SU-DHL-6 (cell line): ENCODE data around the gene B3GALT5.

ENCODE experiments used
- H2AFZ ChIP-seq: fragments of 200-600 bp; sonication (generic); 2 replicates; pipeline ENCODE4 v1.6.1; 2014; ENCODE audit warnings: low read depth, mild to moderate bottlenecking, moderate library complexity, mixed read lengths, antibody characterized with exemption, low read length; ENCODE audit not compliant: severe bottlenecking
- H3F3A ChIP-seq: fragments of 200-600 bp; shearing (Covaris generic); 2 replicates; pipeline ENCODE4 v1.6.0; 2016; ENCODE audit warnings: antibody characterized with exemption, mild to moderate bottlenecking; ENCODE audit not compliant: insufficient read depth
- H3K27ac ChIP-seq: fragments of 200-600 bp; sonication (generic); 2 replicates; pipeline ENCODE4 v1.5.1; 2016; ENCODE audit warnings: low read depth, mild to moderate bottlenecking, low read length, moderate library complexity, mixed read lengths
- H3K27me3 ChIP-seq: fragments of 200-600 bp; sonication (generic), shearing (Covaris generic); 2 replicates; pipeline ENCODE4 v1.6.0; 2014; ENCODE audit warnings: mild to moderate bottlenecking, low read length
- H3K36me3 ChIP-seq: fragments of 200-600 bp; sonication (generic); 2 replicates; pipeline ENCODE4 v1.6.1; 2014; ENCODE audit warnings: mild to moderate bottlenecking, low read length, mixed read lengths
- H3K4me2 ChIP-seq: fragments of 300-600, 200-600 bp; shearing (Covaris generic), sonication (generic); 2 replicates; pipeline ENCODE4 v1.6.0; 2014; ENCODE audit warnings: low read length, low read depth, mild to moderate bottlenecking; ENCODE audit not compliant: poor library complexity, severe bottlenecking
- H3K4me3 ChIP-seq: fragments of 200-600 bp; sonication (generic); 2 replicates; pipeline ENCODE4 v1.5.1; 2014; ENCODE audit warnings: antibody characterized with exemption, low read length, mild to moderate bottlenecking, mixed read lengths; ENCODE audit not compliant: insufficient read depth, poor library complexity, severe bottlenecking
- H3K79me2 ChIP-seq: fragments of 200-600 bp; sonication (generic); 2 replicates; pipeline ENCODE4 v1.6.1; 2014; ENCODE audit warnings: mild to moderate bottlenecking, low read length, moderate library complexity; ENCODE audit not compliant: insufficient read depth
- H3K9ac ChIP-seq: fragments of 200-600 bp; sonication (generic); 2 replicates; pipeline ENCODE4 v1.7.0; 2014; ENCODE audit warnings: mild to moderate bottlenecking, low read length
- H3K9me2 ChIP-seq: fragments of 200-600 bp; sonication (generic); replicated peaks from 2 replicates; pipeline ENCODE4 v1.6.1; 2014; ENCODE audit warnings: low read length; ENCODE audit not compliant: insufficient read depth
- H3K9me3 ChIP-seq: fragments of 200-600 bp; sonication (generic); 2 replicates; pipeline ENCODE4 v1.6.1; 2014; ENCODE audit warnings: low read length, mixed read lengths; ENCODE audit not compliant: insufficient read depth
- H4K20me1 ChIP-seq: fragments of 200-600 bp; sonication (generic); 2 replicates; pipeline ENCODE4 v1.6.1; 2014; ENCODE audit warnings: low read depth, mild to moderate bottlenecking, antibody characterized with exemption, low read length, moderate library complexity, mixed read lengths
- CTCF ChIP-seq: fragments of 200-600 bp; sonication (generic); IDR thresholded peaks from one replicate; pipeline ENCODE4 v1.5.1; 2017; ENCODE audit warnings: antibody characterized with exemption, mild to moderate bottlenecking, low read length, moderate library complexity; ENCODE audit not compliant: insufficient read depth, poor library complexity, severe bottlenecking
- EZH2phosphoT487 ChIP-seq: fragments of 200-600 bp; sonication (generic), shearing (Covaris generic); conservative IDR thresholded peaks from 2 replicates; pipeline ENCODE4 v1.6.1; 2018; ENCODE audit warnings: mild to moderate bottlenecking, antibody characterized with exemption, low read length, moderate library complexity, mixed read lengths

Gene B3GALT5

GRCh38 chr21:39568361-39568760, 44.4 kb upstream of the B3GALT5 start:
- TF ChIP-seq EZH2phosphoT487, result no peak
- no peak for TF ChIP-seq CTCF
- no peaks in the 10 kb centered on the region for H4K20me1 ChIP-seq
- H2AFZ ChIP-seq, result no peak overlapping the region
- H3K9me2 ChIP-seq, result no peaks in the 10 kb centered on the region
- H3K36me3 ChIP-seq, result no peaks in the 10 kb centered on the region
- no peak overlapping the region for H3K9ac ChIP-seq
- no peaks in the 10 kb centered on the region for H3F3A ChIP-seq
- H3K27ac ChIP-seq, result no peak overlapping the region
- H3K79me2 ChIP-seq, result no peaks in the 10 kb centered on the region
- H3K4me3 ChIP-seq, result no peak overlapping the region
- H3K9me3 ChIP-seq, result no peaks in the 10 kb centered on the region
- no peak overlapping the region for H3K4me2 ChIP-seq
- no peaks in the 10 kb centered on the region; the same call in 1 of the 2 replicates for H3K27me3 ChIP-seq

- Histone ChIP-seq H3K9me3 (no peaks in the 10 kb centered on the region), H3K36me3 (no peaks in the 10 kb centered on the region), H3K27me3 (no peaks in the 10 kb centered on the region), H3K4me3 (no peak overlapping the region), H2AFZ (no peak overlapping the region), H3K4me2 (no peak overlapping the region), H3K9me2 (no peaks in the 10 kb centered on the region), H3K27ac (no peak overlapping the region), H3K9ac (no peak overlapping the region), H4K20me1 (no peaks in the 10 kb centered on the region), H3K79me2 (no peaks in the 10 kb centered on the region), H3F3A (no peaks in the 10 kb centered on the region)
- no peak for TF ChIP-seq EZH2phosphoT487
- TF ChIP-seq CTCF, result no peak
Measured at GRCh38 chr21:39575775-39576174, 37.0 kb upstream of the B3GALT5 start.

GRCh38 chr21:39576518-39577128, 36.1 kb upstream of the B3GALT5 start:
- H4K20me1 ChIP-seq, result no peaks in the 10 kb centered on the region
- H3K36me3 ChIP-seq, result no peaks in the 10 kb centered on the region
- no peaks in the 10 kb centered on the region for H3K9me3 ChIP-seq
- TF ChIP-seq CTCF (no peak), EZH2phosphoT487 (no peak)
- no peak overlapping the region for H3K4me2 ChIP-seq
- H3K79me2 ChIP-seq, result no peaks in the 10 kb centered on the region
- H3K27me3 ChIP-seq, result no peaks in the 10 kb centered on the region
- H3K27ac ChIP-seq, result no peak overlapping the region
- H3K9me2 ChIP-seq, result no peaks in the 10 kb centered on the region
- H3K4me3 ChIP-seq, result no peak overlapping the region
- no peaks in the 10 kb centered on the region for H3F3A ChIP-seq
- no peak overlapping the region for H3K9ac ChIP-seq
- no peak overlapping the region for H2AFZ ChIP-seq
